Skeletal muscle tissue (tissue), 4 donors: Measurements from ENCODE around the gene EDC3. TPM values are rescaled to one million over a fixed set of nuclear protein-coding genes. Genes with fewer than 3 reads are reported as not detected.

ENCODE experiments used
- H3K27ac ChIP-seq: one replicate; pipeline ENCODE4 v1.7.0; 2013; ENCODE audit warnings: mild to moderate bottlenecking, low read depth, low read length, inconsistent platforms
- H3K27me3 ChIP-seq, 3 donors: one replicate each; pipeline ENCODE4 v1.7.0; 2013; ENCODE audit warnings: low read length in 3 of 3; ENCODE audit not compliant: control insufficient read depth in 3 of 3, insufficient read depth in 3 of 3
- H3K36me3 ChIP-seq, 3 donors: one replicate each; pipeline ENCODE4 v1.7.0; 2013; ENCODE audit warnings: low read length in 3 of 3; ENCODE audit not compliant: control insufficient read depth in 3 of 3, insufficient read depth in 3 of 3
- H3K4me1 ChIP-seq, 3 donors: one replicate each; pipeline ENCODE4 v1.7.0; 2013; ENCODE audit warnings: low read length in 3 of 3, mild to moderate bottlenecking in 3 of 3; ENCODE audit not compliant: control insufficient read depth in 3 of 3, insufficient read depth in 3 of 3
- H3K4me3 ChIP-seq, 3 donors: one replicate each; pipeline ENCODE4 v1.7.0; 2013; ENCODE audit warnings: low read length in 3 of 3
- H3K9ac ChIP-seq, 3 donors: one replicate each; pipeline ENCODE4 v1.7.0; 2013; ENCODE audit warnings: low read length in 3 of 3, mild to moderate bottlenecking in 3 of 3, moderate library complexity in 2 of 3, low read depth in 1 of 3
- H3K9me3 ChIP-seq, 3 donors: one replicate each; pipeline ENCODE4 v1.7.0; 2013; ENCODE audit warnings: low read length in 3 of 3; ENCODE audit not compliant: control insufficient read depth in 3 of 3
- total RNA-seq: library from RNA; depleted of rRNA; stranded (reverse); fragments of >200 nt; gene quantifications from one replicate; pipeline ENCODE4 v1.2.3, GENCODE V29; 2014
- donor health status: Osteomylitis.

The EDC3 gene
- total RNA-seq, 1 donor from 2014 or later = 16.2 TPM

DNA sequence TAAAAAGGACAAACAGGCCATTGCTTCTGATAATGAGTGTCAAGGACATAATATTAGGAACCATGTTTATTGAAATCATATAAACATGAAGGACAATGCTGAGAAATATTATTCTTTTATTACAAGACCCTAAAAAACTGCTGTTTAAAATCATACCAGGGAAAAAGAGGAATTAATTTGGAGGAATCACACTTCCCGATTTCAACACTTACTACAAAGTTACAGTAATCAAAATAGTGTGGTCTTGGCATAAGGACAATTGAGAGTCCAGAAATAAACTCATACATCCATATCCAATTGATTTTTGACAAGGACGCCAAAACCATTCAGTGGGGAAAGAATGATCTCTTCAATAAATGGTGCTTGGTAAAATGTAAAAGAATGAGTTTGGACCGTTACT lies 16.5 kb upstream of the EDC3 start:
- Histone ChIP-seq H3K36me3 (no peaks in the 10 kb centered on the region), H3K27ac (no peak overlapping the region), H3K4me1 (no peaks in the 10 kb centered on the region), H3K9ac (no peak overlapping the region), H3K27me3 (peaks cover 0 to 6% (median 4%) of the 10 kb centered on the region in 3 donors), H3K4me3 (no peak overlapping the region), H3K9me3 (no peaks in the 10 kb centered on the region)

- Histone ChIP-seq H3K27me3 (peaks cover 0 to 6% (median 4%) of the 10 kb centered on the region in 3 donors), H3K27ac (no peak overlapping the region), H3K4me3 (no peak overlapping the region), H3K9ac (no peak overlapping the region), H3K9me3 (no peaks in the 10 kb centered on the region), H3K36me3 (no peaks in the 10 kb centered on the region), H3K4me1 (no peaks in the 10 kb centered on the region)
These were observed 14.7 kb upstream of the EDC3 start for GRCh38 chr15:74710319-74711094.

- no peak overlapping the region for H3K27ac ChIP-seq
These were observed 14.1 kb upstream of the EDC3 start for GRCh38 chr15:74709892-74710291.

DNA sequence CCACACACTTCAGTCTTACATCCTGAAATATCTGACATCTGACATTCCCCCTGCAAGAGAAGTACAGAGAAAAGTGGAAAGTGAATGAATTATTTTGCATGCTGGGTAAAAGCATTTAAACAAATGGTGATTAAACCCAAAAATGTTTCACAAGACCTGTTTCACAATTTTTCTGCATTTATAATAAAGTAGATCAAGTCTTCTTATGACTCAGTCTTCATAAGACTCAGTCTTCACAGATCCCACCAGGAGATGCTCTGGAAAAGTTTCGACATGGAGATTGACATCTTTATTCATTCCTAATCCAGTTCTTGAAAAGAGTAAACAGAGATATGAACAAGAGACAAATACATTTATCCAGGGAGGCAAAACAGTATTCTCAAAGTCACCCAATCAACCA lies 13.2 kb upstream of the EDC3 start:
- H3K9ac ChIP-seq = no peak overlapping the region
- no peaks in the 10 kb centered on the region for H3K4me1 ChIP-seq
- no peaks in the 10 kb centered on the region for H3K36me3 ChIP-seq
- no peaks in the 10 kb centered on the region for H3K9me3 ChIP-seq
- H3K4me3 ChIP-seq = no peak overlapping the region
- H3K27ac ChIP-seq = no peak overlapping the region
- peaks cover 0 to 6% (median 4%) of the 10 kb centered on the region in 3 donors for H3K27me3 ChIP-seq

More at GRCh38 chr15:74709892-74710291, 14.1 kb upstream of the EDC3 start:
- Histone ChIP-seq H3K4me1 (no peaks in the 10 kb centered on the region), H3K9ac (no peak overlapping the region), H3K4me3 (no peak overlapping the region), H3K36me3 (no peaks in the 10 kb centered on the region), H3K9me3 (no peaks in the 10 kb centered on the region), H3K27me3 (peaks cover 0 to 6% (median 4%) of the 10 kb centered on the region in 3 donors)

GRCh38 chr15:74696808-74697207 lies 984 bp upstream of the EDC3 start:
- H3K9me3 ChIP-seq = no peaks in the 10 kb centered on the region
- no peaks in the 10 kb centered on the region for H3K27me3 ChIP-seq
- H3K4me1 ChIP-seq = peaks cover 10 to 20% (median 18%) of the 10 kb centered on the region in 3 donors
- peak overlapping the region in 2 of 3 donors; percentile 94 to 98 for H3K9ac ChIP-seq
- H3K27ac ChIP-seq = no peak overlapping the region
- H3K36me3 ChIP-seq = no peaks in the 10 kb centered on the region
- H3K4me3 ChIP-seq = peak overlapping the region in 2 of 3 donors; percentile 79 to 93

DNA sequence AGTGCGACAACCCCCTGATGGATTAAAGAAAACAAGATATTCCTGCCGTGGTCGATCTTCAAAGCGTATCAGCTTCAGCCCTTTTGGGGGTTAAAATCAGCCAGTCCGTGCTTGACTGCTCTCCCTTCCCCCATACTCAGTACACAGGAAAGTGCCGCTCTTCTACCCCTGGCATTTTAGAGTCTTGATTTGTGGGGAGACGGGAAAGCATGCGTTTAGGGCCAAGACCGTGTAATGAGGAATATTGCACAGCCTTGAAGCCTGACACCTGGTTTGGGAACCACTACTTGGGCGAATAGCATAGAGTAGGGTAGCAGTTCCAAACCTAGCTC lies 540 bp upstream of the EDC3 start:
- peak overlapping the region; percentile 86 for H3K27ac ChIP-seq
- H3K9ac ChIP-seq = peak overlapping the region; percentile 94 to 98 (median 94)
- no peaks in the 10 kb centered on the region for H3K27me3 ChIP-seq
- H3K4me1 ChIP-seq = peaks cover 10 to 20% (median 18%) of the 10 kb centered on the region in 3 donors
- no peaks in the 10 kb centered on the region for H3K36me3 ChIP-seq
- no peaks in the 10 kb centered on the region for H3K9me3 ChIP-seq
- H3K4me3 ChIP-seq = peak overlapping the region; percentile 79 to 98 (median 93)

DNA sequence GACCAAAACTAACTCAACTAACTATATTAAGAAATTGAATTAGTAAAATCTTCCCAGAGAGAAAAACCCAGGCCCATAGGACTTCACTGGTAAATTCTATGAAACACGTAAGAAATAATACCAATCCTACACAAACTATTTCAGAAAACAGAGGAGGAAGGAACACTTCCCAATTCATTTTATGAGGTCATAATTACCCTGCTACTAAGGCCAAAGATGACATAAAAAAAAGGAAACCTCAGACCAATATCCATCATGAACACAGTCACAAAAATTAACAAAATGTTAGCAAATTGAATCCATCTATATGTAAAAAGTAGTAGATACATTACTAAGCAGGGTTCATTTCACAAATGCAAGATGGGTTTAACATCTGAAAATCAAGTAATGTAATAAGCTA lies 3.5 kb downstream of the EDC3 start:
- no peak overlapping the region for H3K4me3 ChIP-seq
- peaks cover 10 to 20% (median 18%) of the 10 kb centered on the region in 3 donors for H3K4me1 ChIP-seq
- no peaks in the 10 kb centered on the region for H3K27me3 ChIP-seq
- no peaks in the 10 kb centered on the region for H3K9me3 ChIP-seq
- H3K9ac ChIP-seq = no peak overlapping the region
- H3K27ac ChIP-seq = no peak overlapping the region
- no peaks in the 10 kb centered on the region for H3K36me3 ChIP-seq

GRCh38 chr15:74683758-74684157 lies 12.1 kb downstream of the EDC3 start:
- Histone ChIP-seq H3K4me1 (no peaks in the 10 kb centered on the region), H3K27ac (no peak overlapping the region), H3K9me3 (peaks cover 0 to 4% (median 0%) of the 10 kb centered on the region in 3 donors), H3K4me3 (no peak overlapping the region), H3K36me3 (peaks cover 4 to 13% (median 7%) of the 10 kb centered on the region in 3 donors), H3K27me3 (no peaks in the 10 kb centered on the region), H3K9ac (no peak overlapping the region)

- peaks cover 0 to 4% (median 0%) of the 10 kb centered on the region in 3 donors for H3K9me3 ChIP-seq
These were observed 12.9 kb downstream of the EDC3 start for GRCh38 chr15:74682954-74683353.

GRCh38 chr15:74680456-74680855 lies 15.4 kb downstream of the EDC3 start:
- Histone ChIP-seq H3K9ac (no peak overlapping the region), H3K4me1 (no peaks in the 10 kb centered on the region), H3K36me3 (peaks cover 4 to 8% (median 4%) of the 10 kb centered on the region in 3 donors)

More at GRCh38 chr15:74682954-74683353, 12.9 kb downstream of the EDC3 start:
- Histone ChIP-seq H3K9ac (no peak overlapping the region), H3K27ac (no peak overlapping the region), H3K4me1 (no peaks in the 10 kb centered on the region), H3K36me3 (peaks cover 4 to 13% (median 7%) of the 10 kb centered on the region in 3 donors), H3K4me3 (no peak overlapping the region), H3K27me3 (no peaks in the 10 kb centered on the region)

More at GRCh38 chr15:74680456-74680855, 15.4 kb downstream of the EDC3 start:
- no peak overlapping the region for H3K27ac ChIP-seq
- H3K4me3 ChIP-seq = no peak overlapping the region
- H3K27me3 ChIP-seq = no peaks in the 10 kb centered on the region
- H3K9me3 ChIP-seq = peaks cover 0 to 4% (median 0%) of the 10 kb centered on the region in 3 donors
